Measurements from ENCODE around the gene DENND10.
"Not testable (repeated sequence)": the region's sequence is repeated elsewhere in the genome, so short reads cannot be mapped to it uniquely, and the experiment has no call there.

GRCh38 chr10:119137878-119138277, 34.0 kb downstream of the DENND10 start:
- TF ChIP-seq CTCF (conservative IDR thresholded peaks at IDR 0.05; ENCODE audit: low read depth in 2 of 2), result peak in 1 of 2 experiments; percentile 43
- not testable (repeated sequence) for TF ChIP-seq JUNB (IDR thresholded peaks at IDR 0.05; ENCODE audit: unreplicated experiment); POLR2AphosphoS5 (IDR thresholded peaks at IDR 0.05; ENCODE audit: low read depth); EZH2phosphoT487 (IDR thresholded peaks at IDR 0.05; ENCODE audit: unreplicated experiment); EZH2 (IDR thresholded peaks at IDR 0.05; ENCODE audit: low read depth, unreplicated experiment); REST (IDR thresholded peaks at IDR 0.05; ENCODE audit: unreplicated experiment); STAT1 (IDR thresholded peaks at IDR 0.05; ENCODE audit: unreplicated experiment); ZNF114 (CRISPR knock-in tag; IDR thresholded peaks at IDR 0.05)
- TF ChIP-seq, protein P1, sequence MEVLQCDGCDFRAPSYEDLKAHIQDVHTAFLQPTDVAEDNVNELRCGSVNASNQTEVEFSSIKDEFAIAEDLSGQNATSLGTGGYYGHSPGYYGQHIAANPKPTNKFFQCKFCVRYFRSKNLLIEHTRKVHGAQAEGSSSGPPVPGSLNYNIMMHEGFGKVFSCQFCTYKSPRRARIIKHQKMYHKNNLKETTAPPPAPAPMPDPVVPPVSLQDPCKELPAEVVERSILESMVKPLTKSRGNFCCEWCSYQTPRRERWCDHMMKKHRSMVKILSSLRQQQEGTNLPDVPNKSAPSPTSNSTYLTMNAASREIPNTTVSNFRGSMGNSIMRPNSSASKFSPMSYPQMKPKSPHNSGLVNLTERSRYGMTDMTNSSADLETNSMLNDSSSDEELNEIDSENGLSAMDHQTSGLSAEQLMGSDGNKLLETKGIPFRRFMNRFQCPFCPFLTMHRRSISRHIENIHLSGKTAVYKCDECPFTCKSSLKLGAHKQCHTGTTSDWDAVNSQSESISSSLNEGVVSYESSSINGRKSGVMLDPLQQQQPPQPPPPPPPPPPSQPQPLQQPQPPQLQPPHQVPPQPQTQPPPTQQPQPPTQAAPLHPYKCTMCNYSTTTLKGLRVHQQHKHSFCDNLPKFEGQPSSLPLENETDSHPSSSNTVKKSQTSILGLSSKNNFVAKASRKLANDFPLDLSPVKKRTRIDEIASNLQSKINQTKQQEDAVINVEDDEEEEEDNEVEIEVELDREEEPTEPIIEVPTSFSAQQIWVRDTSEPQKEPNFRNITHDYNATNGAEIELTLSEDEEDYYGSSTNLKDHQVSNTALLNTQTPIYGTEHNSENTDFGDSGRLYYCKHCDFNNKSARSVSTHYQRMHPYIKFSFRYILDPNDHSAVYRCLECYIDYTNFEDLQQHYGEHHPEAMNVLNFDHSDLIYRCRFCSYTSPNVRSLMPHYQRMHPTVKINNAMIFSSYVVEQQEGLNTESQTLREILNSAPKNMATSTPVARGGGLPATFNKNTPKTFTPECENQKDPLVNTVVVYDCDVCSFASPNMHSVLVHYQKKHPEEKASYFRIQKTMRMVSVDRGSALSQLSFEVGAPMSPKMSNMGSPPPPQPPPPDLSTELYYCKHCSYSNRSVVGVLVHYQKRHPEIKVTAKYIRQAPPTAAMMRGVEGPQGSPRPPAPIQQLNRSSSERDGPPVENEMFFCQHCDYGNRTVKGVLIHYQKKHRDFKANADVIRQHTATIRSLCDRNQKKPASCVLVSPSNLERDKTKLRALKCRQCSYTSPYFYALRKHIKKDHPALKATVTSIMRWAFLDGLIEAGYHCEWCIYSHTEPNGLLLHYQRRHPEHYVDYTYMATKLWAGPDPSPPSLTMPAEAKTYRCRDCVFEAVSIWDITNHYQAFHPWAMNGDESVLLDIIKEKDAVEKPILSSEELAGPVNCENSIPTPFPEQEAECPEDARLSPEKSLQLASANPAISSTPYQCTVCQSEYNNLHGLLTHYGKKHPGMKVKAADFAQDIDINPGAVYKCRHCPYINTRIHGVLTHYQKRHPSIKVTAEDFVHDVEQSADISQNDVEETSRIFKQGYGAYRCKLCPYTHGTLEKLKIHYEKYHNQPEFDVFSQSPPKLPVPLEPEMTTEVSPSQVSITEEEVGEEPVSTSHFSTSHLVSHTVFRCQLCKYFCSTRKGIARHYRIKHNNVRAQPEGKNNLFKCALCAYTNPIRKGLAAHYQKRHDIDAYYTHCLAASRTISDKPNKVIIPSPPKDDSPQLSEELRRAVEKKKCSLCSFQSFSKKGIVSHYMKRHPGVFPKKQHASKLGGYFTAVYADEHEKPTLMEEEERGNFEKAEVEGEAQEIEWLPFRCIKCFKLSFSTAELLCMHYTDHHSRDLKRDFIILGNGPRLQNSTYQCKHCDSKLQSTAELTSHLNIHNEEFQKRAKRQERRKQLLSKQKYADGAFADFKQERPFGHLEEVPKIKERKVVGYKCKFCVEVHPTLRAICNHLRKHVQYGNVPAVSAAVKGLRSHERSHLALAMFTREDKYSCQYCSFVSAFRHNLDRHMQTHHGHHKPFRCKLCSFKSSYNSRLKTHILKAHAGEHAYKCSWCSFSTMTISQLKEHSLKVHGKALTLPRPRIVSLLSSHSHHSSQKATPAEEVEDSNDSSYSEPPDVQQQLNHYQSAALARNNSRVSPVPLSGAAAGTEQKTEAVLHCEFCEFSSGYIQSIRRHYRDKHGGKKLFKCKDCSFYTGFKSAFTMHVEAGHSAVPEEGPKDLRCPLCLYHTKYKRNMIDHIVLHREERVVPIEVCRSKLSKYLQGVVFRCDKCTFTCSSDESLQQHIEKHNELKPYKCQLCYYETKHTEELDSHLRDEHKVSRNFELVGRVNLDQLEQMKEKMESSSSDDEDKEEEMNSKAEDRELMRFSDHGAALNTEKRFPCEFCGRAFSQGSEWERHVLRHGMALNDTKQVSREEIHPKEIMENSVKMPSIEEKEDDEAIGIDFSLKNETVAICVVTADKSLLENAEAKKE (CRISPR knock-in tag; IDR thresholded peaks at IDR 0.05), result not testable (repeated sequence)

Data from GM23338 (cell line).